GM19467 (cell line): ENCODE results near the gene SH2D6.
A peak's percentile ranks its signal among the peaks of the same experiment; 100 is the strongest.
"Not testable (repeated sequence)": the region's sequence is repeated elsewhere in the genome, so short reads cannot be mapped to it uniquely, and the experiment has no call there.

Experiments
- ATAC-seq: cut with Tn5 transposase; IDR thresholded peaks from one replicate; pipeline ENCODE4 v1.9.1; 2021; ENCODE audit warnings: mild to moderate bottlenecking, moderate library complexity; ENCODE audit not compliant: unreplicated experiment

Gene SH2D6

DNA sequence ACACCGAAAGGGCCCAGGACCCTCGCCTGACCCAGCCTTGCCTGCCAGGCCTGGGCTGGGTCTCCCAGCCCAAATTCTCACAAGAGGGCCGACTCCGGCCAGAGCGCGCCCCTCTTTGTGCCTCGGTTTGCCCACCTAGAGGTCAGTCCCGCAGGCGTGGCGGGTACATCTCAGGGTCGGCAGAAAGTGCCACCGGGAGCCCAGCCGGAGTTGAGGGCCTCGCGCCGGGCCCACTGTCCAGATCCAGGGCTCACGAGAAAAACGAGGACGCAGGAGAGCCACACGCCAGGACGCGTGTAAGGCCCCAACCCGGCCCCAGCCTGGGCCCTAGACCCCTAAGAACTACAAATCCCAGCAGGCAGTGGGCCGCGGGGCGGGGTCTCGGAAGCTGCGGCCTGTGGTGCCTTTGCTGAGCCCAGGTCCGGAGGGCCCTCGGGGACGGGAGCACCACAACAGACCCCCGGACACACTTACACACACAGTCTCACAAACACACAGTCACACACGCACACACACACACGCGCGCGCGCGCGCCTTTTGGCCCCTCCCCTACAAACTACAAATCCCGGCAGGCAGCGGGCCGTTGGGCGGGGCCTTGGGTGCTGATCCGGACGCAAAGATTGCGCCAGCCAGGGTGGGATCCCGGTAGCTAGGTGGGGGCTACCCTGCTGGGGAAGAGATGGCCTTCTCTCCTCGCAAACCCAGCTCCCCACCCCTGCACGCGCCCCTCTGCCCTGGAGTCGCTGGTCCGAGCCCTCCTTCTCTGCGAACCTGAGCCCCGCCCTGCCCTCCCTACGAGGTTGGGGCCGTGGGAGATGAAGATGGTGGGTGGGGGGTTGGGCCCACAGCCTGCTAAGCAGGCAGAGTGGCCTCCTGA lies at the start of gene SH2D6:
Gene SH2D6 (plus strand): TSS at position 583 of the 877 bp plus-strand sequence. CDS start 10,752 bp downstream, outside the sequence.
- peak; percentile 77 for ATAC-seq

GRCh38 chr2:85368921-85369320 lies 49.6 kb upstream of the SH2D6 start:
- ATAC-seq, result no peak

GRCh38 chr2:85369500-85369899 lies 49.0 kb upstream of the SH2D6 start:
- ATAC-seq, result no peak

GRCh38 chr2:85371045-85371444 lies 47.5 kb upstream of the SH2D6 start:
- no peak for ATAC-seq

GRCh38 chr2:85376291-85377065 lies 42.0 kb upstream of the SH2D6 start:
- ATAC-seq, result no peak

DNA sequence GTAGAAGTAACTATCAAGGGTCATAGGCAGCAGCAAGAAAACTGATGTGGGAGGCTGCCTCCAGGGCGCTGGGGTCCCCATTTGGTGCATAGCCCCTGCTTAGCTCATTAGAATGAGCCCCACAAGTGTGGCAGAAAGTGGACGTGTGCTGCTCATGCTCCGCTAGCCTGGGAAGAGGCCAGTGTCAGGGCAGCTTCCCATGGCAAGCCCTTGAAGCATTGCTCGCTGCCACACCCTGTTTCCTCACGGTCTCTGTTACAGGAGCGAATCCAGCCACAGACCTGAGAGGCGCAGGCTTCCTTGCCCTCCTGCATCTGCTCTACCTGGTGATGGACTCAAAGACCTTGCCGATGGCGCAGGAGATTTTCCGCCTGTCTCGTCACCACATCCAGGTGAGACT lies 41.4 kb upstream of the SH2D6 start:
- no peak for ATAC-seq

- ATAC-seq, result no peak
These were observed 40.3 kb upstream of the SH2D6 start for GRCh38 chr2:85378257-85378656.

DNA sequence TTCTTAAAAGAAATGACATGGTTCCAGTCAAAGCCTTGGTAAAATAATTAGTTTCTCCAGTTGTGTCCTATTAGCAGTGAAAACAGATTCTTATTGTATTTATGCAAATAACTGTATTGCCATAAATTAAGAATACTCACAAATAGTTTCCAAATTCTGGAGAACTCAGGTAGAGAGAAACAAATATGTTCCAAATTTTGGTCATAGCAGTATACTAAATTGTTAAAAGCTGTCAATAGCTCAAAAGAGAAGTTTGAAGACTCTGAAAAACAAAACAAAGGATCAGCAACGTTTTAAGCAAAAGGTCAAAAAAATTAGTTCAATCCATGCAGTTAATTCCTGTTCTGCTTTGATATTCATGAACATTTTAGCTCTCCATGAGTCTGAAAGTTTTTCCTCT lies 38.5 kb upstream of the SH2D6 start:
- no peak for ATAC-seq

DNA sequence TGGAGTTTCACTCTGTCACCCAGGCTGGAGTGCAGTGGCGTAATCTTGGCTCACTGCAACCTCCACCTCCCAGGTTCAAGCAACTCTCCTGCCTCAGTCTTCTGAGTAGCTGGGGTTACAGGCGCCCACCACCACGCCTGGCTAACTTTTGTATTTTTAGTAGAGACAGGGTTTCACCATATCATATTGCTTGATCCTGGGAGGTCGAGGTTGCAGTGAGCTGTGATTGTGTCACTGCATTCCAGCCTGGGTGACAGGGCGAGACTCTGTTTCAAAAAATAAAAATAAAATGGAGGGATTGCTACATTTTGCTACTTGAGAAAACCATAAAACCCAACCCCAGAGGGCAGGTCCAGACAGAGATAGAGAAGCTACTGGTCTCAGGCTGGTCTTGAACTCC lies 35.4 kb upstream of the SH2D6 start:
- ATAC-seq, result not testable (repeated sequence)

GRCh38 chr2:85383850-85384249 lies 34.7 kb upstream of the SH2D6 start:
- no peak for ATAC-seq

DNA sequence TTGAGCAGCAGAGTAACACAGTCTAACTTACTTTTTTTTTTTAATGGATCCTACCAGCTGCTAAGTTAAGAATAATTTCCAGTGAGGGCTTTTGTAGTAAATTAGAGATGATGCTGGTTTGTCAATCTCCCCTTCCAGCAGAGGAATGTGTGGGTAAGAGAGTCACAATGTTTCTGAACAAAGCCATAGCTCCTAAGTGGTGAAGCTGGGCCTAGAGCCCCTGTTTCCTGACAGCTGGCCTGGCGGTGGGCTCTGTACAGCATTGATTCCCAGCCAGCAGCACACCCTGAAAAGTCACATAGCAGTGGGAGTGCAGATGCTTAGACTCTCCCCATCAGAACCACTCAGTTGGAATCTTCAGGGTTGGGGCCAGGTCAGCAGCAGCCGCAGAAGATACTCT lies 32.8 kb upstream of the SH2D6 start:
- ATAC-seq, result no peak

GRCh38 chr2:85387754-85388153 lies 30.8 kb upstream of the SH2D6 start:
- no peak for ATAC-seq

DNA sequence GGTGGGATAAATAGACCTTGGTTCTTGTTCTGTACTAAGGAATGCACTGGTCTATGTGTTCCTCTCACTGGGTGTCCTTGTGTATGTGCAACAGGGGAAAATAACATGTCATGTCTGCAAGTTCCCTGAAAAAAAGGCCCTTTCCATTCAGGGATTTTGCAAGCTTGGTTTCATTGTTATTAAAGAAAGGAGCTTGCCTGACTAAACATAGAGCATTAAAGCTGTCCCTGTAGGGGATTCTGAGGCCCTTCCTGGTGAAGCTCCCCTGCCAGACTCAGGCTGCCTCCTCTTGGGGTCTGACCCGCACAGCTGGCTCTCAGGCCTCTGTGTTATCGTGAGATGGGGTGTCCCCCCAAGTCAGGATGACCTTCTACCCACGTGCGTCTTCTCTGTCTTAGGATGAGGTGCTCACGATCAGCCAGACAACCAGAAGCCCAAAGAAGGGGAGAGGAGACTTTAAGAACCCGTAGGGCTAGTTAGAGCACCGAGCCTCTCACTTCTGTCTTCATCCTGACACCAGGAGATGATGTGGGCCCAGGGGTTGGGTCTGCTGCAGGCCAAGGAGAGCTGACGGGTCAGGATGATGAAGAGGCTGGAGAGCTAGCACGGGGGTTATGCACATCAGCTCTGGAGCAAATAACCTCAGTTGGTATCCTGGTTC lies 29.5 kb upstream of the SH2D6 start:
- no peak for ATAC-seq

- no peak for ATAC-seq
These were observed 27.4 kb upstream of the SH2D6 start for GRCh38 chr2:85390941-85391669.

- ATAC-seq, result no peak
These were observed 24.7 kb upstream of the SH2D6 start for GRCh38 chr2:85393836-85394235.

DNA sequence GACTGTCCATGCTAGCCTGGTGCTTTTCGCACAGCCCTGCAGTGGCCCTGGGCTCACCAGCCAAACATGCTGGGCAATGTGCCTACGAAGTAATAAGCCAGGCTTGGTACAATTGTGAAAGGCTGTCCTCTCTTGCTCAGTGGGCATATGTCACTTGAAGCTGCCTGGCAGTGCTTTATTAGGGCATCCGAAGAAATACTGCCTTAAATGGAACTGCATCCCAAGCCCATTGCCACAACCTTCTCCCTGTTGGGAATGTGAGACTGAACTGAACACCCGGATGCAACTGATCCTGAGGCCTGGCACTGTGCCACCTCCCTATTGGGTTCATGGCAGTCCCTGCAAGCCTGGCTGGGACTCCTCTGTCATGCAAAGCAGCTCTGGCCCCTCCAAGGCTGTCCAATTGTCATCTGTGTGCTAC lies 24.2 kb upstream of the SH2D6 start:
- ATAC-seq, result no peak

DNA sequence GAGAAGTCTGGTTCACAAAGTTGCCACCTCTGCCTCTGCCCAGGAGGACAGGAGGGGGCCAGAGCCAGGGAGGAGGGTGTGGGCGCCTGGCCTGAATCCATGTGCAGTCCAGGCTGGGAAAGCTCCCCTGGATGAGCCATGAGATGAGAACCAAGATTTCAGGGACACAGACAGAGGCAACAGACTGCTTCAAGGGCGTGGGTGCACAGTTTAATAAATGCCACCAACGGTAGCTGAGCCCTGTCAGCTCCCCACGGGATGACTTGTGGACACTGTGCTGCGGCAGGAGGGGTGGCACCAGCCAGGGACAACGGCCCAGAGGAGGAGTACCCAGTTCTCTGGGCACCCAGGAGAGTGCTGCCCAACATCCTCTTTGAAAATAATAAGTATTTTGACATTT lies 23.5 kb upstream of the SH2D6 start:
- ATAC-seq, result no peak

GRCh38 chr2:85395912-85396475 lies 22.5 kb upstream of the SH2D6 start:
- no peak for ATAC-seq

GRCh38 chr2:85396531-85397470 lies 21.7 kb upstream of the SH2D6 start:
- no peak for ATAC-seq
